Thoracic aorta (tissue), 2 donors: ENCODE data around the gene FAM78A. TPM values are rescaled to one million over a fixed set of nuclear protein-coding genes. Genes with fewer than 3 reads are reported as not detected.
"Not testable (repeated sequence)": the region's sequence is repeated elsewhere in the genome, so short reads cannot be mapped to it uniquely, and the experiment has no call there.

Experiments
- ATAC-seq: fragments of 150-250 bp; one replicate; pipeline ENCODE4 v1.8.0; 2017; ENCODE audit warnings: low read depth; ENCODE audit not compliant: insufficient number of reproducible peaks, low FRiP score
- DNase-seq: peaks from one replicate; pipeline ENCODE4 v3.0.0-alpha.2; 2020; ENCODE audit warnings: low spot score
- H3K27ac ChIP-seq, 2 donors: fragments of 200-600 bp; sonication (generic); 1 replicate in 1 of 2; 2 replicates in 1 of 2; pipeline ENCODE4 v1.5.1; 2016; ENCODE audit warnings: mild to moderate bottlenecking in 2 of 2, moderate library complexity in 2 of 2
- H3K27me3 ChIP-seq: fragments of 200-600 bp; sonication (generic); replicated peaks from 2 replicates; pipeline ENCODE4 v1.6.0; 2016; ENCODE audit warnings: mild to moderate bottlenecking; ENCODE audit not compliant: insufficient read depth
- H3K36me3 ChIP-seq: fragments of 200-600 bp; sonication (generic); one replicate; pipeline ENCODE4 v1.5.1; 2016
- H3K4me1 ChIP-seq, 2 donors: fragments of 200-600 bp; sonication (generic); 1 replicate in 1 of 2; 2 replicates in 1 of 2; pipeline versions ENCODE4 v1.5.1 to v1.6.0; 2016; ENCODE audit warnings: low read depth in 2 of 2, mild to moderate bottlenecking in 1 of 2; ENCODE audit not compliant: control insufficient read depth in 1 of 2
- H3K4me3 ChIP-seq: fragments of 200-600 bp; sonication (generic); 2 replicates; pipeline ENCODE4 v1.5.1; 2016; ENCODE audit warnings: mild to moderate bottlenecking
- H3K9me3 ChIP-seq: fragments of 200-600 bp; sonication (generic); 2 replicates; pipeline ENCODE4 v1.5.1; 2016
- total RNA-seq, 2 donors: library from RNA; depleted of rRNA; stranded (reverse); fragments of >200 nt; gene quantifications; one replicate each; pipeline versions ENCODE4 v1.1.0 to v1.2.3, GENCODE V29; 2016
- TF ChIP-seq, protein P1 (sequence below): fragments of 200-600 bp; sonication (generic); IDR thresholded peaks from one replicate; pipeline ENCODE4 v1.5.1; 2019; ENCODE audit warnings: antibody characterized with exemption

FAM78A gene
- total RNA-seq, 2 donors from 2014 or later, result 5.0 to 5.7 TPM

DNA sequence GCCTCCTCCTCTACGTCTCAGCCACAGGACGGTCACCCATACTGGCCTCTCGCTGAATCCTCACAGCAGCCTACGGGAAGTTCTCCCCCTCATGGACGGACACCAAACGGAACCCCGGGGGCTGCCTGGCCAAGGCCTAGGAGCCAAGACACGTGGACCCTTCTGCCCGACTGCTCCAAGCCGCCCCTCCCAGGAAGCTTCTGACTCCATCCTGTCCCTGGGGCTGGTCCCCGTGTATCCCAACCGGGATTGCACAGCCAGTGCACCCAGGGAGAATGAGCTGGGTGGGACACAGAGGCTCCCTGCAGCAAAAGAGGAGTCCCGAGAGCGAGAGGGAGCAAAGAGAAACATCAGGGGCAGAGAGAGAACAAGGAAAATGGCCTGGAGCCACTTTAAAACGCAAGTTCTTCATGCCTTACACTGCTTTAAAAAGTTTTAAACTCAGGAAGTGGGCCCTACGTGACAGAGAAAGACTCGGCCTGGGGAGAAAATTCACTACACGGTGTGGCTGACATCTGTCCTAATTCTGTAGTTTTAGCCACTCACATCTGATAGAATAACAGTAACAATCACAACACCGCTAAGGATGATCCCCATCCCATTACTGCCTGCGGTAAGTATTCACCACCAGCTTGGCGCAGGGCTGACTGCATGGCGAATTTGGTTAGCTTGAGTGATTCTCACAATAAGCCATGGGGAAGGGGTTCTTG, 3.0 kb downstream of the FAM78A start:
- DNase-seq, result no peak
- peak overlapping the region in 1 of 2 donors; percentile 30 for H3K27ac ChIP-seq
- TF ChIP-seq, protein P1, sequence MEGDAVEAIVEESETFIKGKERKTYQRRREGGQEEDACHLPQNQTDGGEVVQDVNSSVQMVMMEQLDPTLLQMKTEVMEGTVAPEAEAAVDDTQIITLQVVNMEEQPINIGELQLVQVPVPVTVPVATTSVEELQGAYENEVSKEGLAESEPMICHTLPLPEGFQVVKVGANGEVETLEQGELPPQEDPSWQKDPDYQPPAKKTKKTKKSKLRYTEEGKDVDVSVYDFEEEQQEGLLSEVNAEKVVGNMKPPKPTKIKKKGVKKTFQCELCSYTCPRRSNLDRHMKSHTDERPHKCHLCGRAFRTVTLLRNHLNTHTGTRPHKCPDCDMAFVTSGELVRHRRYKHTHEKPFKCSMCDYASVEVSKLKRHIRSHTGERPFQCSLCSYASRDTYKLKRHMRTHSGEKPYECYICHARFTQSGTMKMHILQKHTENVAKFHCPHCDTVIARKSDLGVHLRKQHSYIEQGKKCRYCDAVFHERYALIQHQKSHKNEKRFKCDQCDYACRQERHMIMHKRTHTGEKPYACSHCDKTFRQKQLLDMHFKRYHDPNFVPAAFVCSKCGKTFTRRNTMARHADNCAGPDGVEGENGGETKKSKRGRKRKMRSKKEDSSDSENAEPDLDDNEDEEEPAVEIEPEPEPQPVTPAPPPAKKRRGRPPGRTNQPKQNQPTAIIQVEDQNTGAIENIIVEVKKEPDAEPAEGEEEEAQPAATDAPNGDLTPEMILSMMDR, result no peak
- H3K4me1 ChIP-seq, result peaks cover 3 to 12% of the 10 kb centered on the region in 2 donors
- H3K36me3 ChIP-seq, result no peaks in the 10 kb centered on the region
- H3K27me3 ChIP-seq, result no peaks in the 10 kb centered on the region
- H3K9me3 ChIP-seq, result no peaks in the 10 kb centered on the region
- ATAC-seq, result no peak
- H3K4me3 ChIP-seq, result peak overlapping the region; percentile 77

DNA sequence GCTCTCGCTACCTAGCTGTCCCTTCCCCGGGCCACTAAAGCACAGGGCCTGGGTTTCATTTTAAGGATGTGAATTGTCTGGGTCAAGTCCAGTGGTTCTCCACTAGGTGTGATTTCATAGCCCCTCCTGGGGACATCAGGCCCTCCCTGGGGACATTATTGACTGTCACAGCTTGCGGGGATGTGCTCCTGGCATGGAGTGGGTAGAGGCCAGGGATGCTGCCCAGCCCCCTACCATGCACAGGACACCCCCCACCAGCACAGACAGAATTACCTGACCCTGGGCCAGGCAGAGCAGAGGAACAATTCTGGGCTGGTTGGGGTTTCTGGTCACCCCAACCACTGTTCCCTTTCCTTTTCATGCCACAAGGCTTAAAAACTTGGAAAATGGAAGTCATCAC, 4.1 kb downstream of the FAM78A start:
- Histone ChIP-seq H3K27ac (peak overlapping the region in 1 of 2 donors; percentile 38), H3K27me3 (no peaks in the 10 kb centered on the region), H3K4me1 (peaks cover 1 to 8% of the 10 kb centered on the region in 2 donors), H3K9me3 (no peaks in the 10 kb centered on the region), H3K36me3 (no peaks in the 10 kb centered on the region), H3K4me3 (no peak overlapping the region)
- no peak for ATAC-seq
- no peak for DNase-seq
- TF ChIP-seq, protein P1, result no peak

DNA sequence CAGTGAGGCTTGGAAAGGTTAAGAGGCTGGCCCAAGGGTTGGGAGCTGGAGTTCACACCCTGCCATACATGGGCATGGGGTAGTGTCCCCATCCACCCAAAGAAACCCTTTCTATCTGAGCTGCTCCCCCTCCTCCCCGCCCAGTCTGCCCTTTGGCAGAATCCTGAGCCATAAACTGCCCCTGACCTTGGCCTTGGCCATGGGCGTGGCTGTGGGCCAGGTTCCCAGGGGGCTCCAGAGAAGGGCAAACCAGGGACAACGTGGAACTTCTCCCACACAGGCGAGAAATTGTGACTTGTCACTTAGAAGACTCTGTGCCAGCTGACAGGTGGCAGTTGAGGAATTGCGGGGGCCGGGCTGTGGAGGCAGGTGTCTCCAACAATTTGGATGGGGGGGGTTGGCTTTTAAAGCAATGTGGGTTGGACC, 4.8 kb downstream of the FAM78A start:
- Histone ChIP-seq H3K4me1 (peaks cover 0 to 6% of the 10 kb centered on the region in 2 donors), H3K4me3 (no peak overlapping the region), H3K27ac (peak overlapping the region in 1 of 2 donors; percentile 44), H3K27me3 (no peaks in the 10 kb centered on the region), H3K9me3 (no peaks in the 10 kb centered on the region), H3K36me3 (no peaks in the 10 kb centered on the region)
- ATAC-seq, result no peak
- TF ChIP-seq, protein P1, result no peak
- no peak for DNase-seq

DNA sequence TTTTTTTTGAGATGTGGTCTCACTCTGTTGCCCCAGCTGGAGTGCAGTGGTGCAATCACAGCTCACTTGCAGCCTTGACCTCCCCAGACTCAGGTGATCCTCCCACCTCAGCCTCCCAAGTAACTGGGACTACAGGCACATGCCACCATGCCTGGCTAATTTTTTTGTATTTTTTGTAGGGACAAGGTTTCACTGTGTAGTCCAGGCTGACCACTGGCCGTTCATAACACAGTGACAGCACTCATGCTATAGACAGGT, 5.4 kb downstream of the FAM78A start:
- H3K4me1 ChIP-seq, H3K27me3 ChIP-seq, DNase-seq, ATAC-seq, H3K36me3 ChIP-seq, H3K4me3 ChIP-seq, H3K9me3 ChIP-seq: not testable (repeated sequence)
- H3K27ac ChIP-seq, result peak overlapping the region in 1 of 2 donors; percentile 44

DNA sequence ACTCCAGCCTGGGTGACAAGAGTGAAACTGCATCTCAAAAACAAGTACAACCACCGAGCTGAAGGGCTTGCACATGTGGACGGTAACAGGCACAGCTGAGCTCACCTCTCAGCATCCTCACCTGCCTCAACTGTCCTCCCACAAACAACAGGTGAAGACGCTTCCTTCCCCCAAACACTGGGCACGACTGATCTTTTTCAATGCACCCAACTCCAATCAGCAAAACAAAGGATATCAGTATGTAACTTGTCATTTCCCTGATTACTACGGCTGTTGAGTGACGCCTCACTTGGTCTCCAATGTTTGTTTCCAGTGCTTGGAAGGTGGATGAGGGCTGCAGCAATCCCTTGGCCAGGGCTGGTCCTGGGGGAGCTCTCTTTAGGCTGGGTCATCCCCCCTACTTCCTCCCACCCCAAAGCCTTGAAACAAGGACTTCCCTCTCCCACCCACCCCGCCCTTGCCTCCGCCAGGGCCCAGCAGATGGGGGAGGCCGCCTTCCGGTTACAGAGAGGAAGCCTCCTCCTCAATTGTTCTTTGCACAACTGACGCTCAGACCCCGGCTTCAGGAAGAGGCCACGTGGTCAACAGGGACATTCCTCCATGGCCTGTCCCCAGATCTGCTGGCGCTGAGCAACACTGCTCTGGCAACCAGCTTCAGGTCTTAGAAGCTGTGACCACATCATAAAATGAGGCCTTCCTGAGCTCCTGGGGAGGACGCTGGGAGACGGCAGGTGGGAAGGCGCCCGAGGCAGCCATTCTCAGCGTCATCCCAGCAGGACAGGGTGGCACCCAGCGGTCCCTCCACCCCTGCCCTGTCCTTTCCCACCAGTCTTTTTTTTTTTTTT, 5.9 kb downstream of the FAM78A start:
- Histone ChIP-seq H3K27ac (peak overlapping the region in 1 of 2 donors; percentile 44), H3K27me3 (no peaks in the 10 kb centered on the region), H3K4me1 (no peaks in the 10 kb centered on the region), H3K4me3 (no peak overlapping the region), H3K36me3 (no peaks in the 10 kb centered on the region), H3K9me3 (no peaks in the 10 kb centered on the region)
- DNase-seq, result no peak
- no peak for ATAC-seq
- TF ChIP-seq, protein P1, result no peak
